Osteocyte (in vitro differentiated cells): ENCODE measurements around the gene NLRC5. TPM values are rescaled to one million over a fixed set of nuclear protein-coding genes. Genes with fewer than 3 reads are reported as not detected.

Experiments
- DNase-seq: peaks from one replicate; pipeline ENCODE4 v3.0.0; 2021; ENCODE audit warnings: mixed read lengths; ENCODE audit not compliant: unreplicated experiment; ENCODE audit errors: extremely low spot score
- H3K27ac Mint-ChIP-seq: one replicate; pipeline ENCODE4 v1.8.0; 2021; ENCODE audit warnings: mild to moderate bottlenecking, mixed read lengths; ENCODE audit not compliant: unreplicated experiment
- H3K27me3 Mint-ChIP-seq: one replicate; pipeline ENCODE4 v1.8.0; 2021; ENCODE audit warnings: mixed read lengths; ENCODE audit not compliant: unreplicated experiment
- H3K36me3 Mint-ChIP-seq: one replicate; pipeline ENCODE4 v1.8.0; 2021; ENCODE audit warnings: mixed read lengths; ENCODE audit not compliant: unreplicated experiment
- H3K4me1 Mint-ChIP-seq: one replicate; pipeline ENCODE4 v1.8.0; 2021; ENCODE audit warnings: mixed read lengths; ENCODE audit not compliant: unreplicated experiment
- H3K4me3 Mint-ChIP-seq: one replicate; pipeline ENCODE4 v1.8.0; 2021; ENCODE audit warnings: mild to moderate bottlenecking, moderate library complexity, mixed read lengths; ENCODE audit not compliant: unreplicated experiment
- H3K9me3 Mint-ChIP-seq: one replicate; pipeline ENCODE4 v1.8.0; 2021; ENCODE audit warnings: mixed read lengths; ENCODE audit not compliant: unreplicated experiment
- total RNA-seq: library from RNA; stranded (reverse); gene quantifications from 2 replicates; pipeline ENCODE4 v1.2.1, GENCODE V29; 2021
- TF ChIP-seq, protein P1 (sequence below): fragments of 200-600 bp; sonication (generic); IDR thresholded peaks from 2 replicates; pipeline ENCODE4 v1.5.0; 2021; ENCODE audit warnings: antibody characterized with exemption, mild to moderate bottlenecking, moderate library complexity

NLRC5 gene
- total RNA-seq, 1 donor from 2014 or later: 24.7 TPM

DNA sequence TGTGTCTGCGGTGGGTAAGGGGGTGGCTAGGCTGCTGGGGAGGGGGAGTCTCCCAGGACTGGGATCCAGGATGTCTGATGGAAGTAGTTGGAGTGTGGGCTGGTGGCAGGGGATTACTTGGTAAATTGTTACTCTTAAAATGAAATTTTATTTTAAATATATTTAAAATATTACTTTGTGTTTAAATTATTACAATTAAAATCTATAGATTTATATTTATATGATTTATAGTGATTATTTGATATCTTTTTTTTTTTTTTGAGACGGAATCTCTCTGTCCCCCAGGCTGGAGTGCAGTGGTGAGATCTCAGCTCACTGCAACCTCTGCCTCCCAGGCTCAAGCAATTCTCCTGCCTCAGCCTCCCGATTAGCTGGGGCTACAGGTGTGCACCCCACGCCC lies 121.6 kb downstream of the NLRC5 start:
- Mint-ChIP-seq H3K4me1 (peaks cover 27% of the 10 kb centered on the region), H3K36me3 (peaks cover under 1% of the 10 kb centered on the region), H3K27ac (no peak overlapping the region), H3K27me3 (no peaks in the 10 kb centered on the region), H3K9me3 (no peaks in the 10 kb centered on the region), H3K4me3 (no peak overlapping the region)
- no peak for DNase-seq
- TF ChIP-seq, protein P1, sequence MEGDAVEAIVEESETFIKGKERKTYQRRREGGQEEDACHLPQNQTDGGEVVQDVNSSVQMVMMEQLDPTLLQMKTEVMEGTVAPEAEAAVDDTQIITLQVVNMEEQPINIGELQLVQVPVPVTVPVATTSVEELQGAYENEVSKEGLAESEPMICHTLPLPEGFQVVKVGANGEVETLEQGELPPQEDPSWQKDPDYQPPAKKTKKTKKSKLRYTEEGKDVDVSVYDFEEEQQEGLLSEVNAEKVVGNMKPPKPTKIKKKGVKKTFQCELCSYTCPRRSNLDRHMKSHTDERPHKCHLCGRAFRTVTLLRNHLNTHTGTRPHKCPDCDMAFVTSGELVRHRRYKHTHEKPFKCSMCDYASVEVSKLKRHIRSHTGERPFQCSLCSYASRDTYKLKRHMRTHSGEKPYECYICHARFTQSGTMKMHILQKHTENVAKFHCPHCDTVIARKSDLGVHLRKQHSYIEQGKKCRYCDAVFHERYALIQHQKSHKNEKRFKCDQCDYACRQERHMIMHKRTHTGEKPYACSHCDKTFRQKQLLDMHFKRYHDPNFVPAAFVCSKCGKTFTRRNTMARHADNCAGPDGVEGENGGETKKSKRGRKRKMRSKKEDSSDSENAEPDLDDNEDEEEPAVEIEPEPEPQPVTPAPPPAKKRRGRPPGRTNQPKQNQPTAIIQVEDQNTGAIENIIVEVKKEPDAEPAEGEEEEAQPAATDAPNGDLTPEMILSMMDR: no peak

DNA sequence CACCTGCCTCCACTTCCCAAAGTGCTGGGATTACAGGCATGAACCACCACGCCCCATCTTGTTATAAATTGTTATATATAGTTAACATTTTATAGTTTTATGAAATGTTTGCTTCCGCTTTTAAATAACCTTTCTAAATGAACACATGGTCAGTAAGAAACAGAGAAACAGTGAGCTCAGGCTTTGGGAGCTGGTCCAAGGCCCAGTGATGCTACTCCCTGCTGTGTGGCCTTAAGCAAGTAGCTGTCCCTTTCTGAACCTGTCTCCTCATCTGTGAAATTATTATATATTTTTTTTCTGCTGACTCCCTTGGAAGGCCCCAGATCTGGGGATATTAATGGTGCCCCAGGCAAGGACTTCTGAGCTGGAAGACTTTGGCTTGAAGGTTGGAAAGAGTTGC lies 122.1 kb downstream of the NLRC5 start:
- Mint-ChIP-seq H3K4me3 (no peak overlapping the region), H3K27ac (peak overlapping the region; percentile 18)

DNA sequence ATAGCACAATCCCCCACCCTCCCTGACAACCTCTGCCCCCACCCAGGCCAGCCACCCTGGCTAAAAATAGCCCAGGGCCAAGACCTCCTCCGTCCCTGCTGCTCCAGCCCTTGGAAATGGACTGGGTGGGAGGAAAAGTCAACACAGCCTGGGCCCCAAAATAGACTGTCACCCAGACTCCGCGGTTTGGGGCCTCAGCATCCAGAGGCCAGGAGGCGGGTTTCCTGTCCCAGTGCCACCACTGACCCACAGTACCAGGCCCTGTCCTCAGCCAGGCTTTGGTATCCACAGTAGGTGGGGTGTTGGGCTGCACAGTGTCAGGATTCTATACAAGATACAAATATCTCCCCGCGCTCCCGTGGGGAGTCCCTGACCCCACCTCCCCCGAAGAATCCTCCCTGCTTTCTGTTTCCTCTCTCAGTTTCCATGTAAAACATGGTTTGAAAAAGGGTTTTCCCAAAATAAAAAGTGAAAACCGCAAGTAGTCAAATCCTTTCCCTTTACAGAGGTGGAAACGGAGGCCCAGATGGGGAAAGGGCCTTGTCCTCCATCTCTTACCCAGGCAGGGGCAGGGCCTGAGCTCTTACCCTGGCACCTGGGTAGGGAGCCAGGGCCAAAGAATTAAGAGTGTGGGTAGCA lies 123.2 kb downstream of the NLRC5 start:
- Mint-ChIP-seq H3K4me1 (peaks cover 30% of the 10 kb centered on the region), H3K4me3 (no peak overlapping the region), H3K9me3 (no peaks in the 10 kb centered on the region), H3K27ac (peak overlapping the region; percentile 64), H3K36me3 (peaks cover 5% of the 10 kb centered on the region), H3K27me3 (no peaks in the 10 kb centered on the region)
- TF ChIP-seq, protein P1: no peak
- DNase-seq: no peak

More for the DNA sequence above, 122.1 kb downstream of the NLRC5 start:
- Mint-ChIP-seq H3K9me3 (no peaks in the 10 kb centered on the region), H3K27me3 (no peaks in the 10 kb centered on the region), H3K4me1 (peaks cover 30% of the 10 kb centered on the region), H3K36me3 (peaks cover 5% of the 10 kb centered on the region)
- DNase-seq: no peak
- TF ChIP-seq, protein P1: no peak

DNA sequence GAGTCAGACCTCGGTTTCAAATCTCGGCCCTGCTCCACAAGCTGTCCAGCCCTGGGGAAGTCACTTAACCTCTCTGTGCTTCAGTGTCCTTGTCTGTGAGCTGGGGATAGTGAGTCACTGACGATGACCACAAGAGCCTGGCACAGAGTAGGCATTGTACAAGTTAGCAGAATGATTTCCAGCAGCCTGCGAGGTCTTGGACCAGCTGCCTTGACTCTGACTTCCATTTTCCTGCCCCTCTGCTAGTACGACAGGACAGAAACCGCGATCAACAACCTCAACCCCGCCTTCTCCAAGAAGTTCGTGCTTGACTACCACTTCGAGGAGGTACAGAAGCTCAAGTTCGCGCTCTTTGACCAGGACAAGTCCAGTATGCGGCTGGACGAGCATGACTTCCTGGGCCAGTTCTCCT lies 123.7 kb downstream of the NLRC5 start:
- Mint-ChIP-seq H3K9me3 (no peaks in the 10 kb centered on the region), H3K4me1 (peaks cover 32% of the 10 kb centered on the region), H3K27ac (peak overlapping the region; percentile 64), H3K36me3 (peaks cover 9% of the 10 kb centered on the region), H3K27me3 (no peaks in the 10 kb centered on the region), H3K4me3 (no peak overlapping the region)
- no peak for DNase-seq
- TF ChIP-seq, protein P1: no peak

DNA sequence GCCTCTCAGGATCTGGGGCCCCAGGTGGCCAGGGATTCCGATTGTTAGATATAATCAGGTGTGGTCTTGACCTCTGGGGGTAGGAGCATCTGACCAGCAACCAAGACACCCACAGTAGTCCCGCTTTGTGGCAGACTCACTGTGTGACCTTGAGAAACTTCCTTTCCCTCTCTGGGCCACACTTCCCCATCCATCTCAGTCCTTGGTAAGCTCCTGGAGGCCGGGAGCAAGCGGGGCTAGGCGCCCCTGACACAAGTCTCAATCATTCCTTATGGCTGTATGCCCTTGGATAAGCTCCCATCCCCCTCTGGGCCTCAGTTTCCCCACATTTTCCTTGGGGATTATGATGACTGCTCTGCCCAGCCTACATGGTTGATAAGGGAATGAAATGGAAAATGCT lies 124.3 kb downstream of the NLRC5 start:
- Mint-ChIP-seq H3K4me1 (peaks cover 32% of the 10 kb centered on the region), H3K27ac (peak overlapping the region; percentile 64), H3K27me3 (no peaks in the 10 kb centered on the region), H3K4me3 (no peak overlapping the region), H3K36me3 (peaks cover 9% of the 10 kb centered on the region), H3K9me3 (no peaks in the 10 kb centered on the region)
- DNase-seq: no peak
- TF ChIP-seq, protein P1: no peak
